Measurements from ENCODE around the gene ANKRD23.
A peak's percentile ranks its signal among the peaks of the same experiment; 100 is the strongest.

ANKRD23 gene

DNA sequence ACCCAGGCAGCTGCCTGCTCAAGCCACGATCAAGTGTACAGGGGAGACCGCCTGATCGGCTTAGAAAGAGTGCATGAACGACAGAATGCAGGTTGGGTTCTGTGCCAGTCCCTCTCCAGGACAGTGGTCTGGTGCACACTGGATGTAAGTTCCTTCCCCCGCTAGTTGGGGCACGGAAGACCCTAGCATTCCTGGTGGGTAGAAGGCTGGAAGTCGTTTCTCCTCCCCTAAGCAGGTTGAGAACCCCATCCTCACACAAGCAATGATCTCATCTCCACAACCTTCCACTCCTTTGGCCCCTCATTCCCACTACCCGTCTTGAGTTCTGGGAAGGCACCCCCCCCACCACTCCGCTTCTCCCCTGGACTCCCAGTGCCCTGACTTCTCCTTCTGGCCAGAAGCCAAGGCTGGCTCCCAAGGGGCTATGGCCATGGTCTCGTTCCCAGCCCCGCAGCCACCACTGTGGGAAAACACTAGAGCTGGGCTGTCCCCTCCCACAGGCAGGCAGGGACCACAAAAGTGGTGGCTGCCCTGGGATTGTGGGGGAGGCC is 15.4 kb upstream of the ANKRD23 start:
- TF ChIP-seq, protein P1, sequence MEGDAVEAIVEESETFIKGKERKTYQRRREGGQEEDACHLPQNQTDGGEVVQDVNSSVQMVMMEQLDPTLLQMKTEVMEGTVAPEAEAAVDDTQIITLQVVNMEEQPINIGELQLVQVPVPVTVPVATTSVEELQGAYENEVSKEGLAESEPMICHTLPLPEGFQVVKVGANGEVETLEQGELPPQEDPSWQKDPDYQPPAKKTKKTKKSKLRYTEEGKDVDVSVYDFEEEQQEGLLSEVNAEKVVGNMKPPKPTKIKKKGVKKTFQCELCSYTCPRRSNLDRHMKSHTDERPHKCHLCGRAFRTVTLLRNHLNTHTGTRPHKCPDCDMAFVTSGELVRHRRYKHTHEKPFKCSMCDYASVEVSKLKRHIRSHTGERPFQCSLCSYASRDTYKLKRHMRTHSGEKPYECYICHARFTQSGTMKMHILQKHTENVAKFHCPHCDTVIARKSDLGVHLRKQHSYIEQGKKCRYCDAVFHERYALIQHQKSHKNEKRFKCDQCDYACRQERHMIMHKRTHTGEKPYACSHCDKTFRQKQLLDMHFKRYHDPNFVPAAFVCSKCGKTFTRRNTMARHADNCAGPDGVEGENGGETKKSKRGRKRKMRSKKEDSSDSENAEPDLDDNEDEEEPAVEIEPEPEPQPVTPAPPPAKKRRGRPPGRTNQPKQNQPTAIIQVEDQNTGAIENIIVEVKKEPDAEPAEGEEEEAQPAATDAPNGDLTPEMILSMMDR (conservative IDR thresholded peaks at IDR 0.05), result no peak
- TF ChIP-seq ZFX (IDR thresholded peaks at IDR 0.05), result no peak
- H3K27ac ChIP-seq, result no peak overlapping the region

- peak within 1 kb of the TSS; percentile 85 for H3K27ac ChIP-seq
These were observed 14.0 kb upstream of the ANKRD23 start, which contains the start of gene ANKRD39 for GRCh38 chr2:96857667-96858372. Gene ANKRD39, minus strand, starts transcription at chr2:96858016. Its CDS starts 29 bp downstream, at chr2:96857987.

GRCh38 chr2:96856776-96857666 is 13.2 kb upstream of the ANKRD23 start:
- no peak for TF ChIP-seq ZFX (IDR thresholded peaks at IDR 0.05)
- TF ChIP-seq, protein P1 (conservative IDR thresholded peaks at IDR 0.05), result no peak
- peak overlapping the region; percentile 85 for H3K27ac ChIP-seq

More at GRCh38 chr2:96857667-96858372, 14.0 kb upstream of the ANKRD23 start, which contains the start of gene ANKRD39:
- peak; percentile 95 for TF ChIP-seq ZFX (IDR thresholded peaks at IDR 0.05)
- TF ChIP-seq, protein P1 (conservative IDR thresholded peaks at IDR 0.05), result peak; percentile 92

DNA sequence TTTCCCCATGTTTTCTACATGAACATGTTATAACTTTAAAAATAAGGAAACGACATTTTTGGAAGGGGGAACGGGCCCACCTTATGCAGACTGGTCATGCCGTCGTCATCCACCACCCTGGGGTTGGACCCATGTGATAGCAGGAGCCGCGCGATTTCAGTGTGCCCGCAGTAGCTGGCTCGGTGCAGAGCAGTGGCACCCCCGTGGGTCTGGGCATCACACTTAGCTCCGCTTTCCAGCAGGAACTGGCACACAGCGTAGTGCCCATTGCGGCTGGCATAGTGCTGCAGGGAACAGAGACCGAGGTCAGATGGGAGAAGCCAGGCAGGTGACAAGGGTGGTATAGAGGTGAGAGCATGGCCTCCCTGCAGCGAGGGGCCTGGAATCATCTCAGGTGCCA is 9.5 kb upstream of the ANKRD23 start:
- TF ChIP-seq, protein P1 (conservative IDR thresholded peaks at IDR 0.05), result no peak
- TF ChIP-seq ZFX (IDR thresholded peaks at IDR 0.05), result no peak
- no peak overlapping the region for H3K27ac ChIP-seq

DNA sequence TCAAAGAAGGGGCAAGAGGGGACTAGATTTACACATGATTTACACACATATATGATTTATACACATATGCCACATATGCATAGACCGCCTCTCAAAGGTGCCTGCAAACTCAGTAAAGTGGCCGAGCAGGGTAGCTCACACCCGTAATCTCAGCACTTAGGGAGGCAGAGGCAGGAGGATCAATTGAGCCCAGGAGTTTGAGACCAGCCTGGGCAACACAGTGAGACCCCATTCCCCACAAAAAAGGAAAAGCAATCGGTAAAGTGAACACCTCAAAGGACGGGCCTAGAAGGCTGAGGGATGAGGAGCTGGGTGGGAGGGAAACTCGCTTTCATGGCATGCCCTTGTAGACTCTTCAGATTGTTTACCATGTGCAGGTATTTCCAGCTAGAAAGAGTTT is 8.8 kb upstream of the ANKRD23 start:
- TF ChIP-seq, protein P1 (conservative IDR thresholded peaks at IDR 0.05), result no peak
- no peak for TF ChIP-seq ZFX (IDR thresholded peaks at IDR 0.05)
- H3K27ac ChIP-seq, result no peak overlapping the region

GRCh38 chr2:96848264-96848663 is 4.4 kb upstream of the ANKRD23 start:
- no peak overlapping the region for H3K27ac ChIP-seq
- no peak for TF ChIP-seq ZFX (IDR thresholded peaks at IDR 0.05)
- TF ChIP-seq, protein P1 (conservative IDR thresholded peaks at IDR 0.05), result no peak
